ENCODE data around the gene TMC2.

The TMC2 gene

GRCh38 chr20:2578475-2579192 is 42.3 kb downstream of the TMC2 start:
- no peak for DNase-seq

GRCh38 chr20:2585811-2586210 is 49.4 kb downstream of the TMC2 start:
- DNase-seq, result no peak

- no peak for DNase-seq
Observed at GRCh38 chr20:2593756-2594155, 57.4 kb downstream of the TMC2 start.

- DNase-seq, result no peak
Observed at GRCh38 chr20:2595076-2595475, 58.7 kb downstream of the TMC2 start.

GRCh38 chr20:2596673-2597279 is 60.4 kb downstream of the TMC2 start:
- no peak for DNase-seq

- no peak for DNase-seq
Observed at GRCh38 chr20:2599288-2600006, 63.1 kb downstream of the TMC2 start.

DNA sequence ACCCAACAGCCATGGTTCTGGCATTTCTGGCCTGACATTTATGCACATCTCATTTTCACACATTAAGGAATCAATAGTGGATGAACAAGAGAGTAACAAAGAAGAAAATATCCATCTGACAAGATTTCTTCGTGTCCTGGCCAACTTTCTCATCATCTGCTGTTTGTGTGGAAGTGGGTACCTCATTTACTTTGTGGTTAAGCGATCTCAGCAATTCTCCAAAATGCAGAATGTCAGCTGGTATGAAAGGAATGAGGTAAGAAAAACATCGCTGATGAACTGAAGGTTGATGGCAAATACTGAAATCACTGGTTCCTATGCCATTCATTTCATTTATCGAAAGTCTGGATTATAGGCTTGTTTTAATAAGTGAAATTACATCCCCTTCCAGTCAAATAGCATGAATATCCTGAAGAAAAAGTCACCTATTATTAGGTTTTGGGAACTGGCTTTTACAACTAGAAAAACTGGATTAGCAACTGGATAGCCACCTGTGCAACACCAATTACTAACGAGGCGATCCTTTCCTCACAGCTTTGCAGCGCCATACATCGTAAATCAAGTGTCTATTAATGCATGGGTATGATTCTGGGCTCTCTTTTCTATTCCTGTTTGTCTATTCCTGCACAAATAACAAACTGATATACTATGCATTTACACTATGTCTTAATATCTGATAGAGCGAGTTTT is 65.8 kb downstream of the TMC2 start:
- DNase-seq, result no peak

DNA sequence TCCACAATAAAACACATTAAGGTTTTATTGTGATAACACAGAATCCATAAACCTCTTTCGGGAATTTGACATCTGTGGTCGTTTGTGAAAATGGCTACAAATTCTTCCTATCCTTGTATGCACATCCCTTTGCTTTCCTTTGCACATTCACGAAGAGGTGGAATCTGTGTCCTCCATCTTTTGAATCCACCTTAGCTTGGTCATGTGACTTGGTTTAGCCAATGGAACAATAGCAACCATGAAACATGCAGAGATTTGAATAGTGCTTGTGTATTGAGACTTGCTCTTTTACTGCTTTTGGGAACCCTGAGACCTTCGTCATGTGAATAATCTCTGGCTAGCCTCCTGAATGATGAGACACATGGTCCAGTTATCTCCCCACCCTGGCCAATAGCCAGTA is 66.4 kb downstream of the TMC2 start:
- DNase-seq, result no peak

GRCh38 chr20:2603816-2604505 is 67.6 kb downstream of the TMC2 start:
- no peak for DNase-seq

GRCh38 chr20:2604506-2604835 is 68.1 kb downstream of the TMC2 start:
- no peak for DNase-seq

GRCh38 chr20:2606507-2607006 is 70.2 kb downstream of the TMC2 start:
- DNase-seq, result no peak

GRCh38 chr20:2610326-2610725 is 74.0 kb downstream of the TMC2 start:
- DNase-seq, result no peak

DNA sequence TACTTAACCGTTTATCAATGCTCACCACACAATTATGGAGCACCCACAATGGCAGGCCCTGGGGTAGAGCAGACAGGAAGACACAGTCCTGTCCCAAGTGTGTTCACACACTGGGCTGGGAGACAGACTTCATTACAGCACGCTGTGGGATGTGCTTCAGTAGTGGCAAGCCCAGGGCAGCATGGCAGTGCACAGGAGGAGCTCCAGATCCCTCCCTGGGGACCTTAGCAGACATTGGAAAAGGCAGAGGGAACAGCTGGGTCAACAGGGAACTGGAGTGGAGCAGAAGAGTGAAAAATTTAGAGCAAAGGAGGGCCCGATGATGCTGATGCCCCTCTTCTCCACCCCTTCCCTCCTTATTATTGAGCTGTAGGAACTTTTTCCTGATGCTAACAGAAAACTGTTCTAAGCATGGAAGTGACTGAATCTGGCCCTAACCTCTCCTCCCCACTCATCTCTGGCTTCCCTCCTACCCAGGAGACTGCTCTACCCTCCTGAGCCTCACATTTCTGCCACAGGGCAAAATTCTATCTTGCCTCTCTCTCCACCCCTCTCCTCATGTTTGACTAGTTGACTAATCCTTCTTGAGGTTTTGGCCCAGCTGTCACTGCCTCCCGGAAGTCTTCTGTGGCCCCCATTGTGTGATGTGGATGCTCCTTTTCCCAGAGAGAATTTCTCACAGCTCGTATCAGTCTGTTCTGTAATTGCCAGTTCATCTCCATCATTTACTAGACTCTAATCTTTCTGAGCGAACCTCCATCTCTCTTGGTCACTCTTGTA is 74.8 kb downstream of the TMC2 start:
- DNase-seq, result no peak

GRCh38 chr20:2612073-2612472 is 75.7 kb downstream of the TMC2 start:
- no peak for DNase-seq

DNA sequence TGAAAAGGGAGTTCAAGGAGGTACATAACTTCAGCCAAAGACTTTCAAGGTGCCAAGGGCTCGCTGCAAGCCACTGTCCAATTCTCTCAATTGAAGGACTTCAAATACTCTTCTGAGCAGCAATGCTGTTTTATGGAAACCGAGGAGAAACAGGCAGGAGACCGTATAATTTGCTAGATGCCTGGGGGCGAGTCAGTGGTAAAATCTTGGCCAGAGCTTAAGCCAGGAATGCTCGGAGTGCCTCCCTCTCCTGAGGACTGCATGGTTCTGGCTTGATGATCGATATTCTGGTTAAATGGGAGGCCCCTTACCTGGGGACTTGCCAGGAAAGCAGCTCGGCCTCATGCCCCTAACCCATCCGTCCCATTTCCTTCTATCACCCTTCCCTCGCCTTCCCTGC is 80.3 kb downstream of the TMC2 start:
- DNase-seq, result no peak

DNA sequence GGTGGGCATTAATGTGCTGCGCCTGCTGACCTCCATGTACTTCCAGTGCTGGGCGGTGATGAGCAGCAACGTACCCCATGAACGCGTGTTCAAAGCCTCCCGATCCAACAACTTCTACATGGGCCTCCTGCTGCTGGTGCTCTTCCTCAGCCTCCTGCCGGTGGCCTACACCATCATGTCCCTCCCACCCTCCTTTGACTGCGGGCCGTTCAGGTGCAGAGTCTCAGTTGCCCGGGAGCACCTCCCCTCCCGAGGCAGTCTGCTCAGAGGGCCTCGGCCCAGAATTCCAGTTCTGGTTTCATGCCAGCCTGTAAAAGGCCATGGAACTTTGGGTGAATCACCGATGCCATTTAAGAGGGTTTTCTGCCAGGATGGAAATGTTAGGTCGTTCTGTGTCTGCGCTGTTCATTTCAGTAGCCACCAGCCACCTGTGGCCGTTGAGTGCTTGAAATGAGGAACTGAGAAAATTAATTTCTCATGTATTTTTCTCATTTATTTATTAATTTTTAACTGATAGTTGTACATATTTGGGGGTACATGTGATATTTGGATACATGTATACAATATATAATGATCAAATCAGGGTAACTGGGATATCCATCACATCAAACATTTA is 80.8 kb downstream of the TMC2 start:
- no peak for DNase-seq

- no peak for DNase-seq
Observed at GRCh38 chr20:2618815-2619214, 82.4 kb downstream of the TMC2 start.

DNA sequence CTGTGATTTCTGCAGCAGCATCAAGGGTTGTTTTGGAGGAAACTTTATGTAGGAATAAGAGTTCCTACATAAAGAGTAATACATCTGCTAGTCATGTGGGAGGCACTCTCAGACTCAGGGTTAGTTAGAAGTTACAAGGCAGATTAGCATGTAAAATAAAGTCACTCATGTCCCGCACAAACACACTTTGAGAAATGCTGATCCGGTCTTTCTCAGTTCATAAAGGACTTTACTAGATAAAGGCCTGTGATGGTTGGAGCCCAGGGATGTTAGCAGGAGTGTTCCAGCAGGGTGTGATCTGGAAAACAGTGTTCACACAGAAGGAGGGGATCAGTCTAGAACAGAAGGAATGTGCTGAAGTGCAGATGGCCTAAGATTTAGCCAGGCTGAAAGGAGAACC is 83.0 kb downstream of the TMC2 start:
- DNase-seq, result no peak

DNA sequence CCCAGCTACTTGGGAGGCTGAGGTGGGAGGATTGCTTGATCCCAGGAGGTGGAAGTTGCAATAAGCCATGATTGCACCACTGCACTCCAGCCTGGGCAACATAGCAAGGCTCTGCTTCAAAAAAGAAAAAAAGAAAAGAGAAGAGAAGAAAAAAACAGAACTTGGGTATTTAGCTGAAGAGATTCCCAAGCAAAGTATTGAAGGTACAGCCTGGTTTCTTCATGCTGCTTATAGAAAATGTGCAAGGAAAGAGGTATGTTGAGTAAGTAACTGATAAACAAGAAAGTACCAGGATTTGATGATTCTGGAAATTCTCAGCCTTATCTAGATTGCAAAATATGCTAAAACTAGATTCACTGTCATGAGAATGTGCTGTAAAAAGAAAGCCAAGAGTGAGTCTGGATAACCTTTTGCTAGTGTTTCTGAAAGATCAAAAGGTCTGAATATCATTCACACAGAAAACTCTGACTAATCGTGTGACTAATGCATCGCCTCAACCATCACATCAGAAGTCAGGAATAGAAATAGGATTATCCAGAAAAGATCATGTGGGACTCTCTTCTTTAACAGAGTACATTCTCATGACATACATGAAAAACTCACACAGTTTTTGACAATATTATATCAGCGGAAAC is 83.7 kb downstream of the TMC2 start:
- DNase-seq, result peak; percentile 59

DNA sequence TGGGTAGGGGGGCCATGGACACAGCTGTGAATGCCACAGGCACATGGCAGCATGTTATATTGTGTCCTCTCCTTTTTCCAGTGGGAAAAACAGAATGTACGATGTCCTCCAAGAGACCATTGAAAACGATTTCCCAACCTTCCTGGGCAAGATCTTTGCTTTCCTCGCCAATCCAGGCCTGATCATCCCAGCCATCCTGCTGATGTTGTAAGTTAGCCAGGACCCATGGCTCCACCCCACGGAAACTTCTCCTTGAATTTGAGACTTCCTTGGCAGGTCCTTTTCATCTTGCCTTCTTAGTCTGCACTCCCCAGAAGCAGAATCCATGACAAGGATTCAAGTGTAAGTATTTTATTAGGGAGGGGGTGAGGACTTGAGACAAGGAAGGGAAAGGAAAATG is 87.8 kb downstream of the TMC2 start:
- no peak for DNase-seq

DNA sequence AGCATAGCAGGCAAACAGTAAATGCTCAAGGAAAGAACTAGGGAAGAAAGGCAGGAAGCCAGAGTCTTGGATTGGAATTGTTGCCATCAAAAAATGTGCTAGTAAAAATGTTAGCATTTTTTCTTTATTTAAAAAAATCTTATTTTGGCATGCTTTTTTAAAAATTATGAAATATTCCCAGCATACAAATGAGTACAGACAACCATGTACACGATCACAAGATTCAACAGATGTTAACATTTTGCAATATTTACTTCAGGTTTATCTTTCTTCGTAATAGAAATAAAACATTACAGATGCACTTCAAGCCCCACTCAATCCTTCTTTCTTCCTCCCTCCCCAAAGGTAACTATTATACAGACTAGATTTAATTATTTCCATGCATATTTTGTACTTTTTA is 88.7 kb downstream of the TMC2 start:
- no peak for DNase-seq
